ENCODE results near the gene ENGASE. TPM values are rescaled to one million over a fixed set of nuclear protein-coding genes. Genes with fewer than 3 reads are reported as not detected.

ENGASE gene
- total and polyA plus RNA-seq, 7 donors, result 7.5 to 80.8 (median 26.7) TPM

GRCh38 chr17:79075861-79076406 is 1.3 kb downstream of the ENGASE start:
- Histone ChIP-seq H3K4me1 (peaks cover 31% of the 10 kb centered on the region), H3K27me3 (ENCODE audit: insufficient read depth in 3 of 3, low read length in 2 of 3) (no peaks in the 10 kb centered on the region), H3K4me3 (peak overlapping the region; percentile 77), H3K9me3 (no peaks in the 10 kb centered on the region), H3K36me3 (ENCODE audit: insufficient read depth in 1 of 2, low read depth in 1 of 2) (peaks cover 3 to 36% of the 10 kb centered on the region in 2 donors), H3K27ac (peak overlapping the region; percentile 95)
- TF ChIP-seq, protein P1, sequence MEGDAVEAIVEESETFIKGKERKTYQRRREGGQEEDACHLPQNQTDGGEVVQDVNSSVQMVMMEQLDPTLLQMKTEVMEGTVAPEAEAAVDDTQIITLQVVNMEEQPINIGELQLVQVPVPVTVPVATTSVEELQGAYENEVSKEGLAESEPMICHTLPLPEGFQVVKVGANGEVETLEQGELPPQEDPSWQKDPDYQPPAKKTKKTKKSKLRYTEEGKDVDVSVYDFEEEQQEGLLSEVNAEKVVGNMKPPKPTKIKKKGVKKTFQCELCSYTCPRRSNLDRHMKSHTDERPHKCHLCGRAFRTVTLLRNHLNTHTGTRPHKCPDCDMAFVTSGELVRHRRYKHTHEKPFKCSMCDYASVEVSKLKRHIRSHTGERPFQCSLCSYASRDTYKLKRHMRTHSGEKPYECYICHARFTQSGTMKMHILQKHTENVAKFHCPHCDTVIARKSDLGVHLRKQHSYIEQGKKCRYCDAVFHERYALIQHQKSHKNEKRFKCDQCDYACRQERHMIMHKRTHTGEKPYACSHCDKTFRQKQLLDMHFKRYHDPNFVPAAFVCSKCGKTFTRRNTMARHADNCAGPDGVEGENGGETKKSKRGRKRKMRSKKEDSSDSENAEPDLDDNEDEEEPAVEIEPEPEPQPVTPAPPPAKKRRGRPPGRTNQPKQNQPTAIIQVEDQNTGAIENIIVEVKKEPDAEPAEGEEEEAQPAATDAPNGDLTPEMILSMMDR (IDR thresholded peaks at IDR 0.05), result no peak
- DNase-seq, result peak in 1 of 2 donors; percentile 57
- ATAC-seq, result peak; percentile 23 to 53 (median 42)
- intact Hi-C loops (cut with DNase I), result no loop called here
- WGBS, 3 donors, result 39 to 58% (median 43%) methylated on average over 9 of the region's 9 CpGs

- H3K4me3 ChIP-seq, result no peak overlapping the region
- H3K27me3 ChIP-seq (ENCODE audit: insufficient read depth in 3 of 3, low read length in 2 of 3), result no peaks in the 10 kb centered on the region
- TF ChIP-seq, protein P1 (IDR thresholded peaks at IDR 0.05), result no peak
- 77 to 88% (median 78%) methylated on average over 12 of the region's 12 CpGs for WGBS, 3 donors
- peak in 1 of 2 donors; percentile 29 for DNase-seq
- H3K36me3 ChIP-seq (ENCODE audit: insufficient read depth in 1 of 2, low read depth in 1 of 2), result peaks cover 3 to 51% of the 10 kb centered on the region in 2 donors
- intact Hi-C loops (cut with DNase I), result no loop called here
- H3K4me1 ChIP-seq, result peaks cover 37% of the 10 kb centered on the region
- H3K9me3 ChIP-seq, result no peaks in the 10 kb centered on the region
- no peak for ATAC-seq
- peak overlapping the region; percentile 95 for H3K27ac ChIP-seq
Observed at GRCh38 chr17:79077587-79077986, 3.0 kb downstream of the ENGASE start.

- Histone ChIP-seq H3K36me3 (ENCODE audit: insufficient read depth in 1 of 2, low read depth in 1 of 2) (peaks cover 9 to 61% of the 10 kb centered on the region in 2 donors), H3K9me3 (no peaks in the 10 kb centered on the region), H3K27ac (peak overlapping the region; percentile 3), H3K27me3 (ENCODE audit: insufficient read depth in 3 of 3, low read length in 2 of 3) (no peaks in the 10 kb centered on the region), H3K4me3 (no peak overlapping the region), H3K4me1 (peaks cover 37% of the 10 kb centered on the region)
- ATAC-seq (no peak), DNase-seq (peak in 1 of 2 donors; percentile 23)
- TF ChIP-seq, protein P1 (IDR thresholded peaks at IDR 0.05), result no peak
- intact Hi-C loops (cut with DNase I), result no loop called here
- 87 to 90% (median 89%) methylated on average over 21 of the region's 21 CpGs for WGBS, 3 donors
Observed at GRCh38 chr17:79078476-79079190, 4.0 kb downstream of the ENGASE start.

GRCh38 chr17:79079421-79080200 is 5.0 kb downstream of the ENGASE start:
- DNase-seq (peak in 1 of 2 donors; percentile 44), ATAC-seq (peak in 1 of 4 donors; percentile 20)
- Histone ChIP-seq H3K4me3 (no peak overlapping the region), H3K4me1 (peaks cover 37% of the 10 kb centered on the region), H3K27me3 (ENCODE audit: insufficient read depth in 3 of 3, low read length in 2 of 3) (no peaks in the 10 kb centered on the region), H3K27ac (peak overlapping the region; percentile 48), H3K9me3 (no peaks in the 10 kb centered on the region), H3K36me3 (ENCODE audit: insufficient read depth in 1 of 2, low read depth in 1 of 2) (peaks cover 11 to 69% of the 10 kb centered on the region in 2 donors)
- TF ChIP-seq, protein P1 (IDR thresholded peaks at IDR 0.05), result no peak
- intact Hi-C loops (cut with DNase I), result loop anchor here in 1 of 2 donors (5.0 kb wide), 2 partner anchors 32 to 228 kb away; no protein-coding TSS in a partner anchor
- 79 to 94% (median 79%) methylated on average over 22 of the region's 22 CpGs for WGBS, 3 donors

All from psoas muscle (tissue), 8 donors.